Neuron (in vitro differentiated cells): ENCODE measurements around the gene MVD.

Experiments
- H2AFZ ChIP-seq: one replicate; pipeline ENCODE4 v1.6.1; 2013; ENCODE audit warnings: low read depth, mild to moderate bottlenecking, inconsistent platforms, low read length, moderate library complexity
- H3K27me3 ChIP-seq: one replicate; pipeline ENCODE4 v1.6.1; 2013; ENCODE audit warnings: low read length; ENCODE audit not compliant: insufficient read depth
- H3K36me3 ChIP-seq: one replicate; pipeline ENCODE4 v1.6.1; 2013; ENCODE audit warnings: low read length; ENCODE audit not compliant: insufficient read depth
- H3K4me1 ChIP-seq: one replicate; pipeline ENCODE4 v1.6.1; 2013; ENCODE audit warnings: low read length; ENCODE audit not compliant: insufficient read depth
- H3K4me3 ChIP-seq: 2 replicates; pipeline ENCODE4 v1.5.1; 2013; ENCODE audit warnings: mild to moderate bottlenecking, low read length, moderate library complexity
- H3K9me3 ChIP-seq: one replicate; pipeline ENCODE4 v1.6.1; 2013; ENCODE audit warnings: low read length

The MVD gene

GRCh38 chr16:88634141-88634993 lies 28.5 kb downstream of the MVD start:
- Histone ChIP-seq H3K4me3 (no peak overlapping the region), H3K9me3 (no peaks in the 10 kb centered on the region), H3K27me3 (no peaks in the 10 kb centered on the region), H3K4me1 (no peaks in the 10 kb centered on the region), H3K36me3 (peaks cover 34% of the 10 kb centered on the region), H2AFZ (no peak overlapping the region)

GRCh38 chr16:88633684-88634140 lies 29.2 kb downstream of the MVD start:
- Histone ChIP-seq H3K9me3 (no peaks in the 10 kb centered on the region), H3K36me3 (peaks cover 38% of the 10 kb centered on the region), H3K4me3 (no peak overlapping the region), H3K4me1 (no peaks in the 10 kb centered on the region), H3K27me3 (no peaks in the 10 kb centered on the region), H2AFZ (no peak overlapping the region)

GRCh38 chr16:88632587-88632930 lies 30.3 kb downstream of the MVD start:
- Histone ChIP-seq H3K9me3 (no peaks in the 10 kb centered on the region), H3K4me3 (no peak overlapping the region), H3K27me3 (no peaks in the 10 kb centered on the region)

GRCh38 chr16:88631920-88632586 lies 30.8 kb downstream of the MVD start:
- H3K27me3 ChIP-seq = no peaks in the 10 kb centered on the region
- no peak overlapping the region for H3K4me3 ChIP-seq
- H3K36me3 ChIP-seq = peaks cover 53% of the 10 kb centered on the region
- no peaks in the 10 kb centered on the region for H3K4me1 ChIP-seq
- no peak overlapping the region for H2AFZ ChIP-seq
- H3K9me3 ChIP-seq = no peaks in the 10 kb centered on the region

More at GRCh38 chr16:88632587-88632930, 30.3 kb downstream of the MVD start:
- H3K36me3 ChIP-seq = peaks cover 49% of the 10 kb centered on the region
- H2AFZ ChIP-seq = no peak overlapping the region
- H3K4me1 ChIP-seq = no peaks in the 10 kb centered on the region

- Histone ChIP-seq H2AFZ (no peak overlapping the region), H3K4me1 (no peaks in the 10 kb centered on the region), H3K27me3 (no peaks in the 10 kb centered on the region), H3K36me3 (peaks cover 59% of the 10 kb centered on the region), H3K9me3 (no peaks in the 10 kb centered on the region), H3K4me3 (no peak overlapping the region)
Observed at GRCh38 chr16:88631384-88631783, 31.5 kb downstream of the MVD start.

- Histone ChIP-seq H3K4me1 (no peaks in the 10 kb centered on the region), H3K4me3 (no peak overlapping the region), H2AFZ (no peak overlapping the region), H3K27me3 (no peaks in the 10 kb centered on the region), H3K36me3 (peaks cover 62% of the 10 kb centered on the region), H3K9me3 (no peaks in the 10 kb centered on the region)
Observed at GRCh38 chr16:88630941-88631340, 31.9 kb downstream of the MVD start.

GRCh38 chr16:88630433-88630832 lies 32.5 kb downstream of the MVD start:
- H3K27me3 ChIP-seq = no peaks in the 10 kb centered on the region
- H3K4me3 ChIP-seq = no peak overlapping the region
- H3K36me3 ChIP-seq = peaks cover 65% of the 10 kb centered on the region
- H3K9me3 ChIP-seq = no peaks in the 10 kb centered on the region
- no peaks in the 10 kb centered on the region for H3K4me1 ChIP-seq
- H2AFZ ChIP-seq = no peak overlapping the region

GRCh38 chr16:88629835-88630234 lies 33.1 kb downstream of the MVD start:
- H3K36me3 ChIP-seq = peaks cover 71% of the 10 kb centered on the region

GRCh38 chr16:88628512-88628974 lies 34.3 kb downstream of the MVD start:
- Histone ChIP-seq H3K4me1 (no peaks in the 10 kb centered on the region), H3K36me3 (peaks cover 84% of the 10 kb centered on the region), H3K9me3 (no peaks in the 10 kb centered on the region), H3K27me3 (no peaks in the 10 kb centered on the region), H2AFZ (no peak overlapping the region), H3K4me3 (no peak overlapping the region)

More at GRCh38 chr16:88629835-88630234, 33.1 kb downstream of the MVD start:
- Histone ChIP-seq H2AFZ (no peak overlapping the region), H3K4me3 (no peak overlapping the region), H3K27me3 (no peaks in the 10 kb centered on the region), H3K9me3 (no peaks in the 10 kb centered on the region), H3K4me1 (no peaks in the 10 kb centered on the region)

- H3K4me3 ChIP-seq = no peak overlapping the region
- no peak overlapping the region for H2AFZ ChIP-seq
- H3K9me3 ChIP-seq = no peaks in the 10 kb centered on the region
- H3K36me3 ChIP-seq = peaks cover 86% of the 10 kb centered on the region
- no peaks in the 10 kb centered on the region for H3K27me3 ChIP-seq
- no peaks in the 10 kb centered on the region for H3K4me1 ChIP-seq
Observed at GRCh38 chr16:88627531-88628411, 35.1 kb downstream of the MVD start.

- no peaks in the 10 kb centered on the region for H3K4me1 ChIP-seq
- H3K9me3 ChIP-seq = no peaks in the 10 kb centered on the region
- no peaks in the 10 kb centered on the region for H3K27me3 ChIP-seq
- peaks cover 89% of the 10 kb centered on the region for H3K36me3 ChIP-seq
- H2AFZ ChIP-seq = no peak overlapping the region
- no peak overlapping the region for H3K4me3 ChIP-seq
Observed at GRCh38 chr16:88626646-88627045, 36.2 kb downstream of the MVD start.

GRCh38 chr16:88624977-88625576 lies 37.8 kb downstream of the MVD start:
- Histone ChIP-seq H2AFZ (no peak overlapping the region), H3K9me3 (no peaks in the 10 kb centered on the region), H3K4me3 (no peak overlapping the region), H3K36me3 (peaks cover 76% of the 10 kb centered on the region), H3K4me1 (no peaks in the 10 kb centered on the region), H3K27me3 (no peaks in the 10 kb centered on the region)
